KMS-11 (cell line): ENCODE results near the gene SPIB.

Source experiments
- H2AFZ ChIP-seq: fragments of 200-600 bp; sonication (generic); 2 replicates; pipeline ENCODE4 v1.6.1; 2016; ENCODE audit warnings: antibody characterized with exemption, mixed run types, low read depth
- H3K27ac ChIP-seq: fragments of 200-600 bp; sonication (generic); 2 replicates; pipeline ENCODE4 v1.6.1; 2016; ENCODE audit warnings: mild to moderate bottlenecking, mixed run types
- H3K27me3 ChIP-seq: fragments of 200-600 bp; sonication (generic); 2 replicates; pipeline ENCODE4 v1.6.1; 2017; ENCODE audit warnings: mild to moderate bottlenecking, low read depth, mixed run types, moderate library complexity; ENCODE audit not compliant: insufficient read depth
- H3K36me3 ChIP-seq: fragments of 200-600 bp; sonication (generic); 2 replicates; pipeline ENCODE4 v1.6.1; 2017; ENCODE audit warnings: mild to moderate bottlenecking, mixed run types; ENCODE audit not compliant: insufficient read depth
- H3K4me1 ChIP-seq: fragments of 200-600 bp; sonication (generic); 2 replicates; pipeline ENCODE4 v1.6.1; 2016; ENCODE audit warnings: mild to moderate bottlenecking, low read depth, mixed run types; ENCODE audit not compliant: poor library complexity, severe bottlenecking
- H3K4me2 ChIP-seq: fragments of 200-600 bp; sonication (generic); 2 replicates; pipeline ENCODE4 v1.7.0; 2016; ENCODE audit warnings: mild to moderate bottlenecking, mixed run types
- H3K4me3 ChIP-seq: fragments of 200-600 bp; sonication (generic); IDR thresholded peaks from 2 replicates; pipeline ENCODE4 v1.6.1; 2017; ENCODE audit warnings: low read depth, low read length, mixed read lengths; ENCODE audit not compliant: insufficient read depth
- H3K79me2 ChIP-seq: fragments of 200-600 bp; sonication (generic); 2 replicates; pipeline ENCODE4 v1.6.1; 2016; ENCODE audit warnings: low read depth, mixed run types; ENCODE audit not compliant: insufficient read depth
- H3K9ac ChIP-seq: fragments of 200-600 bp; sonication (generic); 2 replicates; pipeline ENCODE4 v1.6.1; 2016; ENCODE audit warnings: mild to moderate bottlenecking, mixed run types
- H4K20me1 ChIP-seq: fragments of 200-600 bp; sonication (generic); 2 replicates; pipeline ENCODE4 v1.6.1; 2016; ENCODE audit warnings: mild to moderate bottlenecking, mixed run types; ENCODE audit not compliant: insufficient read depth
- TF ChIP-seq, protein P1 (sequence below): fragments of 200-600 bp; sonication (generic); conservative IDR thresholded peaks from 2 replicates; pipeline ENCODE4 v1.6.1; 2017; ENCODE audit warnings: low read depth, mild to moderate bottlenecking, antibody characterized with exemption, low read length, moderate library complexity, mixed read lengths

The SPIB gene

DNA sequence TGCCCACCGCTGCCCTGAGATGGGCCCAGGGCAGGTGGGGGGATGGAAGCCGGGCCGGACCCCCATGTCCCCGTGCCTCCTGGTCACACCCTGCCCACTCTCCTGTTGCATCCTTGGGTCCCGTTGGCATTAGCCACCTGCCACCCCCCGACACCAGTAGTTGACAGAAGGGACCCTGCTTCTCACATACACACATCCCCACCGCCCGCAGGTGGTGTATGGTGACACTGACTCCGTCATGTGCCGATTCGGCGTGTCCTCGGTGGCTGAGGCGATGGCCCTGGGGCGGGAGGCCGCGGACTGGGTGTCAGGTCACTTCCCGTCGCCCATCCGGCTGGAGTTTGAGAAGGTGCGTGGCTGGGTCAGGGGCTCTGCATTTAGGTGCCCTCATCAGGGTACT is 5.2 kb upstream of the SPIB start:
- Histone ChIP-seq H3K79me2 (no peaks in the 10 kb centered on the region), H3K4me3 (no peak overlapping the region), H3K27ac (no peak overlapping the region), H3K4me2 (no peak overlapping the region), H4K20me1 (no peaks in the 10 kb centered on the region), H3K4me1 (peaks cover 8% of the 10 kb centered on the region), H3K36me3 (no peaks in the 10 kb centered on the region), H2AFZ (no peak overlapping the region), H3K27me3 (no peaks in the 10 kb centered on the region), H3K9ac (no peak overlapping the region)
- TF ChIP-seq, protein P1, sequence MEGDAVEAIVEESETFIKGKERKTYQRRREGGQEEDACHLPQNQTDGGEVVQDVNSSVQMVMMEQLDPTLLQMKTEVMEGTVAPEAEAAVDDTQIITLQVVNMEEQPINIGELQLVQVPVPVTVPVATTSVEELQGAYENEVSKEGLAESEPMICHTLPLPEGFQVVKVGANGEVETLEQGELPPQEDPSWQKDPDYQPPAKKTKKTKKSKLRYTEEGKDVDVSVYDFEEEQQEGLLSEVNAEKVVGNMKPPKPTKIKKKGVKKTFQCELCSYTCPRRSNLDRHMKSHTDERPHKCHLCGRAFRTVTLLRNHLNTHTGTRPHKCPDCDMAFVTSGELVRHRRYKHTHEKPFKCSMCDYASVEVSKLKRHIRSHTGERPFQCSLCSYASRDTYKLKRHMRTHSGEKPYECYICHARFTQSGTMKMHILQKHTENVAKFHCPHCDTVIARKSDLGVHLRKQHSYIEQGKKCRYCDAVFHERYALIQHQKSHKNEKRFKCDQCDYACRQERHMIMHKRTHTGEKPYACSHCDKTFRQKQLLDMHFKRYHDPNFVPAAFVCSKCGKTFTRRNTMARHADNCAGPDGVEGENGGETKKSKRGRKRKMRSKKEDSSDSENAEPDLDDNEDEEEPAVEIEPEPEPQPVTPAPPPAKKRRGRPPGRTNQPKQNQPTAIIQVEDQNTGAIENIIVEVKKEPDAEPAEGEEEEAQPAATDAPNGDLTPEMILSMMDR, result no peak

DNA sequence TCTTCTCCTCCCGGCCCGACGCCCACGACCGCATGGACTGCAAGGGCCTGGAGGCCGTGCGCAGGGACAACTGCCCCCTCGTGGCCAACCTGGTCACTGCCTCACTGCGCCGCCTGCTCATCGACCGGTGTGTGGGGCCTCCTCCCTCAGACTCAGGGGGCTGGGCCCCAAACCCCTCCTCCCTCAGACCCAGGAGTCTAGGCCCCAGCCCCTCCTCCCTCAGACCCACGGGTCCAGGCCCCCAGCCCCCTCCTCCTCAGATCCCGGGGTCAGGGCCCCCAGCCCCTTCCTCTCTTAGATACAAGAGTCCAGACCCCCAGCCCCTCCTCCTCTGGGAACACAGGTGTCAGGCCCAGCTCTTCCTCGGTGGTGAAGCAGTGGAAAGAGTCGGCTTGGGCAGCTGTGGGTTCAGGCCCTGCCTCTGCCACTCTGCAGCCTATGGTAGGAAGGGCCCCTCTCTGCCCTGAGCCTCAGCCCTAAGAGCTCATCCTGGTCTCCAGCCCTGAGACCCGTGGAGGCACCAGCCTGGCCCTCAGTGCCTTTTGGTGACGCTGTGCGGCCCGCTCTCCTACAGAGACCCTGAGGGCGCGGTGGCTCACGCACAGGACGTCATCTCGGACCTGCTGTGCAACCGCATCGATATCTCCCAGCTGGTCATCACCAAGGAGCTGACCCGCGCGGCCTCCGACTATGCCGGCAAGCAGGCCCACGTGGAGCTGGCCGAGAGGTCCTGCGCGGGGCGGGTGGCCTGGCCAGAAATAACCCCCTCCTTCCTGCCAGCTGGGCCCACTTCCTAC is 3.7 kb upstream of the SPIB start:
- Histone ChIP-seq H3K4me3 (no peak overlapping the region), H3K27ac (no peak overlapping the region), H3K9ac (no peak overlapping the region), H4K20me1 (no peaks in the 10 kb centered on the region), H3K27me3 (no peaks in the 10 kb centered on the region), H3K4me2 (no peak overlapping the region), H2AFZ (no peak overlapping the region), H3K4me1 (peaks cover 21% of the 10 kb centered on the region), H3K36me3 (no peaks in the 10 kb centered on the region), H3K79me2 (no peaks in the 10 kb centered on the region)
- TF ChIP-seq, protein P1, result no peak

DNA sequence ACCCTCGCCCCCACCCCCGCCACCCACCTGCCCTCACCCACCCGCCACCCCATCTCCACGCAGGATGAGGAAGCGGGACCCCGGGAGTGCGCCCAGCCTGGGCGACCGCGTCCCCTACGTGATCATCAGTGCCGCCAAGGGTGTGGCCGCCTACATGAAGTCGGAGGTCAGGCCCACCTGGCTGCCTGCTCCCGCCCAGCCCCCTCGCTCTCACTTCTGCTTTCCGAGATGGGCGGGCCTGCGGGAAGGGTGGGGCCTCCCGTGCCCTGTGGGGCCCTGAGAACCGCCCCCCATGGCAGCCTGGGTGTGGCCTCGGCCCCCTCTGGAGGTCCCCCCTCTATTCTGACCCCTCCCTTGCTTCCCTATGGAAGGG is 3.1 kb upstream of the SPIB start:
- Histone ChIP-seq H3K27ac (no peak overlapping the region), H3K9ac (no peak overlapping the region), H2AFZ (no peak overlapping the region), H3K36me3 (no peaks in the 10 kb centered on the region), H3K4me1 (peaks cover 23% of the 10 kb centered on the region), H3K79me2 (no peaks in the 10 kb centered on the region), H4K20me1 (no peaks in the 10 kb centered on the region), H3K4me3 (no peak overlapping the region), H3K4me2 (no peak overlapping the region), H3K27me3 (no peaks in the 10 kb centered on the region)
- TF ChIP-seq, protein P1, result no peak

DNA sequence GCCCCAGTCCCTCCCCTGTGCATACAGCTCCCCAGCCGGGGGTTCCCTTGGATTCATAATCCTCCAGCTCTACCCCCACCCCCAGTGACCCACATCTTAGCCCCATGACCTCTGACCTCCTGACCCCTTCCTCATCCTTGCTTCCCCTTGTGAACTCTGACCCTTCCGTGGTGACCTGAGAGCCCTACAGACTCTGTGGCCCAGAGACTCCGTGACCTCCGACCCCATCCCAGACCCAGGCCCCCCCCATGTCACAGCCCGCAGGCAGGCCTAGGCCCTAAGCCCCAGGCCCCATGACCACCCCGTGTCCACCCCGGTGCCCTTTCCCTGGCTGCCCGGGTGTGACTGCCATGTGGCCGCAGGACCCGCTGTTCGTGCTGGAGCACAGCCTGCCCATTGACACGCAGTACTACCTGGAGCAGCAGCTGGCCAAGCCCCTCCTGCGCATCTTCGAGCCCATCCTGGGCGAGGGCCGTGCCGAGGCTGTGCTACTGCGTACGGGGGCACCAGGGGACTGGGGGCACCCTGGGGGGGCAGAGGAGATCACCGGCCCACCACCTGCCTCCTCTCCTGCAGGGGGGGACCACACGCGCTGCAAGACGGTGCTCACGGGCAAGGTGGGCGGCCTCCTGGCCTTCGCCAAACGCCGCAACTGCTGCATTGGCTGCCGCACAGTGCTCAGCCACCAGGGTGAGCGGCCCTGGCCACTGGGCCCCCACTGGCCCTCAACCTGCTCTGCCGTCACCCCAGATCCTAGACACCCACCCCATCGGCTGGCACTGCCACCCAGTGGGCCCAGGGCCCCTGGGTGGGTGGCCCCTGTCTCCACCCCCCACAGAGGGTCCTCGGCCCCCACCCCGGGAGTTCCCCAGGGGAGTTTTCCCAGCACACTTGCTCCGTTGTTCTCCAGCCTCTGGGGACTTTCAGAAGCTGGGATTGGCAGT is 2.4 kb upstream of the SPIB start:
- no peaks in the 10 kb centered on the region for H3K79me2 ChIP-seq
- H4K20me1 ChIP-seq, result no peaks in the 10 kb centered on the region
- no peak overlapping the region for H3K4me3 ChIP-seq
- H3K36me3 ChIP-seq, result no peaks in the 10 kb centered on the region
- no peak overlapping the region for H3K4me2 ChIP-seq
- H3K27ac ChIP-seq, result no peak overlapping the region
- TF ChIP-seq, protein P1, result no peak
- peaks cover 23% of the 10 kb centered on the region for H3K4me1 ChIP-seq
- H3K9ac ChIP-seq, result no peak overlapping the region
- H2AFZ ChIP-seq, result no peak overlapping the region
- no peaks in the 10 kb centered on the region for H3K27me3 ChIP-seq
